ENCODE results near the gene FAM53B.
A peak's percentile ranks its signal among the peaks of the same experiment; 100 is the strongest.
"Not testable (repeated sequence)": the region's sequence is repeated elsewhere in the genome, so short reads cannot be mapped to it uniquely, and the experiment has no call there.

FAM53B gene

DNA sequence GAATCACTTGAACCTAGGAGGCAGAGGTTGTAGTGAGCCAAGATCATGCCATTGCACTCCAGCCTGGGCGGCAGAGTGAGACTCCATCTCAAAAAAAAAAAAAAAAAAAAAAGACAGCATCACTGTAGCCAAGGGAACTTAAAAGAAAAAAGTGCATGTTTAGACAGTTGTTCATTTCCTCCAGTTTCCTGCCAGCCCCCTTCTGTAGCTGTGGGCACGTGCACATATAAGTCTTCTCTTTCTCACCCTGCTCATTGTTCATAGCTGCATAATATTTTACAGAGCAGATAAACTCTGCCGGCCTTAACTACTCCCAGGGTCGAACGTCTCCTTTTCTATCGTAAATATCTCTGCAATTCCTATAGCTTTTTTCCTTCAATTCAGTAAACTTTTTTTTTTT lies 149.9 kb downstream of the FAM53B start:
- no peak for DNase-seq

DNA sequence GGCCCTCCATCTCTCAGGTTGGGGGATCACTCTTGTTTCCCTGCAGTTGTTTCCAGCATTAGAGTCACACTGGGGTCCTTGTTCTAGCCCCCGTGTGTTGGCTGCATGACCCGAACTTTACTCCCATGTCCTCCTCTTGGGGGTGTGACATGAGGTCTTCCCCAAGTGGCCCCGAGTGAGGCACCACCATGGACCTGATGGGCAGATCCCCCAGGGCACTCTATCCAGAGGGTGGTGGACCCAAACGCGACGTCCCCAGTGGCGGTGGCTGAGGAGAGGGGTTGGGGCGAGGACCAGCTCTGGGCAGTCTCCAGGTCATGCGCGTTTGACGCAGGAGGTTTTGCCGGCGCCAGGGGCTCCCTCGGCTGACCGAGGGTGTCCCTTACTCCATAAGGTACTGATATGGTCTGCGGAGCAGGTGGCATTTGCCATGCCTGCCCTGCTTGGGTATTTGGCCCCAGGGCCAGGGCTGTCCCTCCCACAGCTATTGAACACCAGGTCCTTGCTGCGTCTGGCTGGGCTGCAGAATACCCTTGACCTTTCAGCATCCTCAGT lies 150.7 kb downstream of the FAM53B start:
- DNase-seq = no peak

DNA sequence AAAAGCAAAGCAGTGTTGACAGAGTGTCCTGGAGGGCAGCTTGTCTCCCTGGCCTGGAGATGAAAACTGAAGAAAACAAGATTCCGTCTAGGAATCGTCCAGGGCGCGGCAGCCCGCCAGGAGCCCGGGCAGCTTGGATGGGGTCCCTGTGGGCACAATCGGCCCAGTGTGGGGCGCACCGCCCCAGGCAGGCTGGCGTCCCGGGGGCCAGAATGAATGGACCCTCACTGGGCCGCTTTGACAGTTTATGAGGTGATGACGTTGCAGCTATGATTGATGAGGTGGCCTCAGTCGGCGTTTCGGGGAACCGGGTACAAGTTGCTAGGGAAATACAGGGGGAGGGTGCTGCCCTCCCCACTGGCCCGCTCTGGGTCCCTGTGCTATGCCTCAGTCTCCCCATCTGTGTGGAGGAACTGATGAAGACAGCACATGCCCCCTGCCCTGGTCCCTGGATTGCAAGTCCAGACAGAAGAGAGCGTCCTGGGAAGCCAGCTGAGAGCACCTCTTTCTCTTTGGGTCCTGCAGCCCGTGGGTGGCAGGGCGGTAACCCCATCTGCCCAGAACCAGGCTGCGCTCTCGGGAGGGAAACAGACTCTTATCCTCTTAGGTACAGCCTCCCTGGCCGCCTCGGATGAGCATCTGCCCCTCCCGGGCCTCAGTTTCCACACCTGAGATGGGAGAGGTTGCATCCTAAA lies 151.3 kb downstream of the FAM53B start:
- no peak for DNase-seq

DNA sequence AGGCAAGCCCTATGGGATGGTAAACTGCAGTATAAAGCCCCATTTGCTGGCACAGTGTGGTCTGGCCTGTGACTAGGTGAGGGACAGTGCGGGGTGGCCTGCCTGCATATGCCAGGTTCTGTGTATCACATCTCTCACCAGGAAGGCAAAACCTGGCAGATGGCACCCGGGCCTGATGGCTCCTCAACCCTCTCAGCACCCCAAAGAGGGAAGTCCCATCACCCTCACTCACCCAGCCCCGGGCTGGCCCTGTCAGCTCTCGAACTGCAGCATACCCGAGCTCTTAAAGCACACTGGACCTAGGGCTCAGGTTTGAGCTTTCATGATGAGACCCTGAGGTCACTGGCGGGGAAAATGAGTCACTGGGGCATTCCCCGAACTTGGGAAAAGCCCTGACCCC lies 152.1 kb downstream of the FAM53B start:
- DNase-seq = no peak

DNA sequence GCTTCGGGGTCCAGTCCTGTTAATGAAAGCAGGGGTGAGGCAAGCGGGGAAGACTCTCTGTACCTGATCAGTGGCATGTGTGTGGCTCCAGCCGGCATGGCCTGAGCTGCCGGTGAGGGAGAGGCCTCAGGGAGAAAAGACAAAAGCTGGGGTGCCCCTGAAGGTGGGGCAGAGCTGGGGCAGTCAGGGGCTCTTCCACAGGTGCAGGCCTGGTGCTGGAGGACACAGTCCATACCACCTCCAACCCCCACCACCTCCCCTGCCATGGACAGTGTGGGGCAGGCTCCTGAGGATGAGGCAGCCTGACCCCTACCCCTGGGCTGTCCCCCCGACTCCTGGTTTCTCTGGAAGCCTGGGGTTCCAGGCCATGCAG lies 153.1 kb downstream of the FAM53B start:
- no peak for DNase-seq

DNA sequence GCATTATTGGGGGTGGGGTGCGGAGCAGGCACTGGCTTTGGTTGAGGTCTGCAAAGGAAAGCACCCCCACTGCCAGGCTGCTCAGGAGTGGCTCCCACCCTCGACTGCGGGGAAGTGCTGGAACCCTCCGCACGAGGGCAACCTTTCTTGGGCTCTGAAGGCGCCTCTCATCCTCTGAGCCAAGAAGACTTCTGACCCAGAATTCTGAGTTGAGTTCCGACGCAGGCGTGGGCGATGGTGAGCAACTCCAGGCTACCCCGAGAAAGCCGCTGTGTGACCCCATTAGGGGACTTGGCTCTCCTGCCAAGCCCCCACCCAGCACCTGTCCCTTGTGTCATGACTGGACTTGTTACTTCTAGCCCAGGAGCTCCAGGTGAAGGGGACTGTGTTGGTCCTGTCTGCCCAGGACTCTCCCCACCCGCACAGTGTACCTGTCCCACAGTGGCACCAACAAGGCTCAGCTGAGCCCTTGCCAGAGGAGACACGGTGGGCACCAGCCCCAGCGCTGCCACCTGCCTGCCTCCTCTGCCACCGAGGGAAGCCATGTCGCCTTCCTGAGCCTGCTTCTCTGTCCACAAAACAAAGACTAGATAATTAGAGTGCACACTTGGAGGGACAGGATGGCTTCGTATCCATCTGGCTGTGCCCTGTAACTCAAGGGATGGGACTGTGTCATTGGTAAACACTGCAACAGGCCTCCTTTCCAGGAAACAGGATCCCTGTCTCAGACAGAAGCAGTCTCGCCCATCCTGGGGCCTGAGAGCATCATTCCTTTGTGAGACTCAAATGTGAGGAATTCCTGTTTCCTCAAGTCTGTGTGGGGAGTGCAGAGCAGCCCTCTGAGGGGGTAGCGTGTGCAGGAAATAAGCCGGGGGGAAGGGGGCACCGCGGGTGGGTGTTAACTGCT lies 153.7 kb downstream of the FAM53B start:
- no peak for DNase-seq

DNA sequence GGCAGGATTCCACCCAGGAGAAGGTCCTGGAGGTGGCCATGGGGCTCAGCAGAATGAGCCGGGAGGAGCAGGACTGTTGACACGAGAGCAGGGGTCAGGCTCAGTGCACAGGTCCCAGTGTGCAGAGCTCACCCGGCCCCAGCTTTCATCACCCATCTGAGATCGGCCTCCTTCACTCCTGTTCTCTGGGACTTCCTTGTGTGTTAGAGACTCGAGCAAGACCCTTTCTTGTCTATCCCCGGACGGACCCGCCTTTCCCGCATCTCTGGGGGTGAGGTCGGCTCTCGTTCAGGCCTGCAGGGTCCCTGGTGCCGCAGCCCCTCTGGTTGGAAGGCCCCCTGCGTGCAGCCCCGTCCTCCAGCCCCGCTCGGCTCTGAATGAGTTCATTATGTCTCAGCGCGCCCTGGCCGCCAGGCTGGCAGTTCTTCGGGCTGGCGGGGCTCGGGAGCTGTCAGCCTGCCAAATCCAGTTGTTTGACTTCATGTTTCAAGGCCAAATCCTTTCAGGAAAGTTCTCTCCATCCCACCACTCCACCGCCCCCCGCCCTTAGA lies 154.6 kb downstream of the FAM53B start:
- DNase-seq = no peak

DNA sequence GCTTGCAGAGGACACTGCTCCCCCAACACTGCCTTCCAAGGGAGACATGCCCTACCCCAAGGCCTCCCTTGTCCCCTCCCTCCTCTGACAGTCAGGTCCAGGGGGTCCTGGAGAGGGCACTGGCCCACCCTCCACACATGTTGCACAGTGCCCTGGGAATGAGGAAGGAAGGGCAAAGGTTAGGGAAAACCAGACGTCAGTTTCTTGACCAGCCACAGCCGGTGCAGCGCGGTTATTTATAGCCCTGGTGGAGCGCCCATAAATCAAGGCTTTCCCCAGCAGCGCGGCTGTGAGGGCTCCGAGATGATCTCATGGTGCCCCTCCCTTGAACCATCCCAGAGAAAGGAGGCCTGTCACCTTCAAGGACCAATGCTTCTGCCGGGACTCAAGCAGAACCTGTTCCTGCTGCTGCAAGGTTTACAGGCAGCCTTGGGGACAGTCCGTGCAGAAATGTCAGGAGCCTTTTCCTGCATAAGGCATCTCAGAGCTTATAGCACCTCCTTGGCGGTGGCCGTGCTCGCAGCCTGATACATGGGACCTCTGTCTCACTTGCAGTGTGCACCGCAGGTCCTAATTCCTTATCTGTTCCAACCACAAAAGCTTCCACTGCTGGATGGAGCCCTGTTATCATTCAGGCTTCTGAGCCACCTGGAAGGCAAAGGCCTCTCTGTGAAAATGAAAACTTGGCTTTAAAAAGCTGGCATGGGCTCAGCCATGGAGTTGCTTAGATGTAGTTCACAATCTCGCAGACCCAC lies 155.3 kb downstream of the FAM53B start:
- no peak for DNase-seq

DNA sequence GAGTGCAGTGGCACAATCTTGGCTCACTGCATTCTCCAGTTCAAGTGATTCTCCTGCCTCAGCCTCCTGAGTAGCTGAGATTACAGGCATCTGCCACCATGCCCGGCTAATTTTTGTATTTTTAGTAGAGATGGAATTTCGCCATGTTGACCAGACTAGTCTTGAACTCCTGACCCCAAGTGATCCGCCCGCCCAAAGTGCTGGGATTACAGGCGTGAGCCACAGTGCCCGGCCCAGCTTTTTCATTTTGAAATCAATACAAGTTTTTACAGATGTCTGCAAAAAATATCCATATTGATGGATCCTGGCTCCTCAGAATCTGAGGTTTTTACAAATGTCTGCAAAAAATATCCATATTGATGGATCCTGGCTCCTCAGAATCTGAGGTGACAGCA lies 155.8 kb downstream of the FAM53B start:
- not testable (repeated sequence) for DNase-seq

DNA sequence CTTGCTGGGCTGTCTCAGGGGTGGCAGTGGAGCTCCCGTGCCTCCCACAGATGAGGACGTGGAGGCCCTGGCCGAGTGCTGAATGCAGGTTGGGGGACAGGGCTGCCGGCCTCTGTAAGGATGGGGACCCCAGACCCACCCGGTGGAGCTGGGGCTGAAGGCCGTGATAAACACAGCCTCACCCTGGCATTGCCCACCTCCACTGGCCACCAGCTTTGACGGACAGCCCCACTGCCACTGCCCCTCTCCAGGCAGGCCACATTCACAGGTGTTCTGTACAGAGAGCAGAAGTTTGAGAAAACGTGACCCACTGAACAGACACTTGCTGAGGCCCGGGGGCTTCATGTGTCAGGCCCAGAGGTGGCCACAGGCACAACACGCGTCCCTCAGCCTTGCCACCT lies 156.4 kb downstream of the FAM53B start:
- DNase-seq = no peak

DNA sequence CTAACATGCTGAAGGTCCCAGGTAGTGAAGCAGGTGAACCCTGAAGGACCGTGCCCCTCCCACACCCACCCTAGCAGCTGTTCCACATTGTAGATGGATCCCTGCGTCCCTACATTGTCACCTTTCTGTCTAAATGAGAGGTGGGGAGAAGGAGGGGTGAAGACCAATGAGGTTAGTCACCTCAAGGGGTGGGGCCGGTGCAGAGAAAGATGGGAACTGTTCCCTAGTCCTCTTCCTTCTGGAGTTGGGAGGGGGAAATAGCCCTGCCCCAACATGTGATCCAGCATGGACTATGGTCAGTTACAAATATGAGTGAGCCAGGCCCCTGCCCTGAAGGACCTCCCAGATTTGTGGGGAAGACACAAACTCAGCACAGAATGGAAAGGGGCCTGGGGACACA lies 158.0 kb downstream of the FAM53B start:
- DNase-seq = no peak

DNA sequence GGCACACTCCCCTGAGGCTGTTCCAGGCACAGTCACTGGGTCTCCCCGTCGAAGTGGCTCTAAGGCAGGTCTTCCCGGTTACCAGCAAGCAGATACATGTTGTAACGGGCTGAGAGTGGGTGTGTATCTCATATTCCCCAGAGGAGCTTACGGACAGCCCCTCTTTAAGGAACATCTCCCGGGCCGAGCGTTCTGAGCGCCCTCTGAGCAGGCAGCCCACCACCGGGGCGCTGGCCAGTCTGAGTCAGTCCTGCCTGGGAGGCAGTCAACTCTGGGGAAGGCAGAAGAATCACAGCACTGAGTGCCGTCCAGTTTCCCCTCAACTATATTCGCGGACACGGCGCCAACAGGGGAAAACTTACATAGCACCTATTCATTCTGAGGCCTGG lies 165.2 kb downstream of the FAM53B start:
- DNase-seq = no peak

DNA sequence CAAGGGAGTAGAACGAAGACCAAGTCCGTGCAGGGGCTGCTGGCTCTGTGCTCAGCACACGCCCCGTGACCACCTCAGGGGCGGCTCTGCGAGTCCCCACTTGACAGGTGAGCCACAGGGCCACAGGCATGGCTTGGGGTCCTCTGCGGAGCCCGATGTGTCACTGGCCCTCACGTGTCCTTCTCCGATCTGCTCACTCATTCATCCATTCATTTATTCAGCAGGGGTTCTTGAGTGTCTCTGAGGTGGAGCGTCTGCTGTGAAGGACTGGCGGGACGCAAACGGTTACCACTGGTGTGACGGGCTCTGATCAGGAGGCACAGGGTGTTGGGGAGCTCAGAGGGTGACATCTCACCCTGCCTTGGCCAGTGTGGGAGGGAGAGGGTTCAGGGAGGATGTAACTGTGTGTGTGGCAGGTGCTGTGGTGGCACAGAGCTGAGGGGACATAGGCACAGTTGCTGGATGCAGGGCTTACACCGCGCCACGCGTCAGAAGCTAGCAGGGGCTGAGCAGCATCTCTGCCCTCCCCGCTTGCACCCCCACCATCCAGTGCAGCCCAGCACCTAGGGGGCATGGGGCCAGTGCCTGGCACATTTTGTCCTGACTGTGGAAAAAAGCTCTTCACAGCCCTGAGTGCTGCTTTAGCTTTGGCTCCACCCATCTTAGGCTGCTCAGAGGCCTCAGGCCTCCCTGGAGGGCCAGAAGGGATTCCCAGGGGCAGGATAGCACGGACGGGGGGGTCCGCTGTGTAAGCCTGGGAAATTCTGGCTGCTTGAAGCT lies 165.8 kb downstream of the FAM53B start:
- DNase-seq = no peak

DNA sequence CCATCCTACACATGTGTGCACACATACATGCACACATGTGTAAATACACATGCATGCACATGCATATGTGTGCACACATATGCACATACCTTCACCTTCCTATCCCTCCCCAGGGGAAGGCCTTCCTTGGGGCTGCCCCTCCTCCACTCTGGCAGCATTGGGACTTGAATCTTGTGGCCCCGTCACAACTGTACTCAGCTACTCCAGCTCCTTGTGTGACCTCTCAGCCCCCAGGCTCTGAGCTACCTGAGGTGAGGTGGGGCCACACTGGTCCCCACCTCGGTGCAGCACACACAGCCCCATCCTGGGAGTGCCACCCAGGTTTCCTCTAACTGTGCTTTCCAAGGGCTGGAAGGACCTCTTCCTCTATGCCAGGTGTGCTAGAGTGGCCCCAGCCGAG lies 166.5 kb downstream of the FAM53B start:
- DNase-seq = no peak

DNA sequence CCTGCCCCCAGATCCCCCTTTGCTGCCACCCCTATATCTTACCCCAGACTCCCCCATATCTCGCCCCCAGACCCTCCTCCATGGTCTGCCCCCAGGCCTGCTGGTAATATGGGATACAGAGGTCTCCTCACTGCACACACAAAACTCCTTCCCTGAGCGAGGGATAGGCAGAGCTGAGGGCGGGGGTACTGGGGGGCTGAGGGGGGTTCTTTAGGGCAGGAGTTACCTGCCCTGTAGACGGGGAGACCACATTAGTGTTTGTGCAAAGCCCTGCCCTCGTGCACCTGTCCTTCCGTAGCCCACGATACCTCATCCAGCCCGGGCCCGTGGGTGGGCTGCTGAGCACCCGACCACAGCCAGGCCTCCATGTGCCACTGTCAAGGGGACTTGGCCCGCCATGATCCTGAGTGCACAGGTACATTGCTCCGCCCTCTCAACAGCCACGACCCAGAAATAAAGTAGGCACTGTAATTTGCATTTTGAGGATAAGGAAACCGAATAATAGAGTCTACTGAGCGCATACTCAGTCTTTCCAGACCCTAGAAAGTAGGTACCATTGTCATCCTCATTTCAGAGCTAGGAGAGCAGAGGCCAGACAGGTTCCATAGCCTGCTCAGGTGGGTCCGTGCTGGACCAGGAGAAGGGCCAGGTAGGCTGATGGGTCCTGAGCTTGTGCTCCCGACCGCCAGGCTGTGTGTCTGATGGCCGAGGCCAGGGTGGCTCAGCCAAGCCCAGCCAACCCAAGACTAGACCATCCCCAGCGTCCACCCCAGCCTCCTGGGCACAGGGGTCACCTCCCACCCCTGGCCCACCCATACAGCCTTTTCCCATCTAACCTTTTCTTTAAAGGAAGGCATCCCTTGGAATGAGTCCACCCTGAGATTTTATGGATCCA lies 167.4 kb downstream of the FAM53B start:
- no peak for DNase-seq

DNA sequence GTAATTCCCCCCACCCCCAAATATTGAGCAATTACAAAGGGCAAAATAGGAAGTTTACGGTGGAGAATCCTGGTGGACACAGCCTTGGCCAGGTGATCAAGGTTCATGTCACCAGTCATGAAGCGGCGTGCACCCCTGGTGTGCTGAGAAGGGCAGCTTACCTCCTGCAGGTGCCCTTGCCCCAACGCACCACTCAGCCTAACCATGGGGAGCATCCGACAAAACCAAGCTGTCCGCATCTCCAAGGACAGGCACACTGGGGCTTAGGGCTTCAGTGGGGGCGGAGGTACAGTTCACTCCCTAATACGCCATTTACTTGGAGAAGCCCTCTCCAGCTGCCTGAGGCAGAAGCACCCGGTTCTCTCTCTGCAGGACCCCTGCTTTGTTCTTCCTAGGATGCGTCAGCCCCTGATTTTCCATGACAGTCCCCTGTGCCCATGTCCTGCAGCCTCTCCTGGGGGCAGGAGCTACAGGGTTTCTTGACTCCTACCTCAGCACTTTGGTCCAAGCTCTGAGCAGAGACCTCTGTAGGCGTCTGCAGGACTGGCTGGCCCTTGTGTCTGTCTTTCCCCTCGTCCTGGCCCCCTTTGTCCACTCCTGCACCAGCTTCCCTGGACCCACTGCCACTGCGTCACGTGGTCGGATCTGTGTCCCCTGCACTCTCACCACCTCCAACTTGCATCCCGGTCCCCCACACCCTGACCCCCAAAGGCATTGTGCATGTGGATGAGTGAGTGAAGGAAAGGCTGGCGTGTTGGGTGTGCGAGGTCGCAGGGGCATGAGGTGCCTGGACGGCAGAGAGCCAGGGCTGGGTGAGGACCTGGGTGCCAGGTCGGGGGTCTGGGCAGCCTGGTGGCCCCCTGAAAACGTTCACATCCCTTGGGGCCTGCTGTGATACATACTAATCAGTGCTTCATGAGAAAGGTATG lies 168.8 kb downstream of the FAM53B start:
- DNase-seq = no peak

DNA sequence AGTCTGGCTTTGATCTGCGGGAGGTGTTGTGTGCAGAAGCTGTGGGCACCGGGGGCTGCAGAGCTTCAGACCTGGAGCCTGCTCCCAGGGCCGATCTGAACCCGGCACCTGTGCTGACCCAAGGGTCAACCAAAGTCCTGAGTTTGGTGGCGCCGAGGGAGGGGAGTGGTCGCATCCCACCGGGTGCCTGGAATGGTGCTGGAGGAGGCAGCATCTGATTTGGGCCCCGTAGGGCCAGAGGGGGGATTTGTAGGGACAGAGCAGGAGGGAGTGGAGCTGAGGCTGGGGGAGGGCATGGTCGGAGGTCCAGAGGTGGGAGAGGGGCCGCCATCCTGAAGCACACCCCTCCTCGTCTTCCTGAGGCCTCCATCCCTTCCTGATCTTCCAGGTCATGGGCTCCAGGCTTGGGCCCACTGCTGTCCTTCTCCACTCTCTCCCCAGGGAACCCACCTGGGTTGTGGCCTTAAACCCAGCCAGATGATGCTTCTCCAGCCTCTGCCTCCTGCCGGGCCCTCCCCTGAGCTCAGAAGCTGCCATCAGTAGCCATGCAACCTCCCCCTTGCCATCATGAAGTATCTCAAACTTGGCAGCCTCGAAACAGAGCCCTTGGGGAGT lies 169.6 kb downstream of the FAM53B start:
- DNase-seq = no peak

DNA sequence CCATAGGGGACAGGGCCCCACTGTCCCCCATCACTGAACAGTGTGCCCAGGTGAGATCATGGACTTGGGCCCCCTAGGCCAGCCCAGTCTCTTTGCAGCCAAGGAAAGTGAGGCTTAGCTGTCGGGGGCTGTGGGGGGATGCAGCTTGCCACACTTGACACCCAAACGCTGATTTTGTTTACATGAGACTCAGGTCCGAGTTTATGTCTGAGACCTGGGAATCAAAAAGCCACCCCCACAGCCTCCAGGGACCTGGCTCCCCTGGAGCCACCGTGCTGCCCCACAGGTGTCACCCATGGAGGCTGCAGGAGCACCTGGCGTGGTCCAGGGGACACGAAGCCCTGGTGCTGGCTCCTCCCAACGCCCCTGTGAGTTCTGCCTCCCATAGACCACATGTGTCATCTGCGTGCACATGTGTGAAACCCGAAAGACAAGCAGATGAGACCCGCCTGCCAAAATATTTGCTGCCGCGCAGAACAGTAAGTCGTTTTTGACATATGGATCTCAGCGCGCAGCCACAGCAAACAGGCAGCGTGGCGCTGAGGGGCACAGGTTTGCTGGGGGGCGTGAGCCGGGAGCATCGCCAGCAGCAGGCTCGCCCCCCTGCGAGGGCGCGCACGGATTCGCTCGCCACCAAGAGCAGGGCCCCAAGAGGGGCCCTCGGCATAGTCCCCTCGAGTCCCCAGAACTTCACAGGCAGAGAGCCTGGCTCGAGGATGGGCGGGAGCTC lies 170.3 kb downstream of the FAM53B start:
- DNase-seq = peak in 1 of 2 experiments; percentile 0

DNA sequence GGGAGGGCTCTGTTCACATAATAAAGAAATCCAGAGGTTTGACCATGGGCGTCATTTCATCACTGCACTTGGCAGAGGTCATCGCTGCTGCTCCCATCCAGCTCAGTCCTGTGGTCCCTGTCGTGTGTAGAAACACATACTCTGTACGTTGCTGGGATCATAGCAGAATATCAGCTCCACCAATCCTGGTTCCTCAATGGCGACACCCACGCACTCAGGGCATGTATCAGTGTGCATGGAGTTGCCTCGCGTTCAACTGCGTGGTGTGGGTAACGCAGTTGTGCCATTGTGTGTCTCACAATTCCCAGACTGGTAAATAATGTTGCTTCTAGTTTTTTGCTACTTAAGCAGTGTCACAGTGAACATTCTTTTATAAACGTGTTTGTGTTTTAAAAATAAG lies 171.4 kb downstream of the FAM53B start:
- no peak for DNase-seq

Data from NCI-H524 (cell line).